Urinary bladder (tissue), 4 donors: Measurements from ENCODE around the gene CASP10. TPM values are rescaled to one million over a fixed set of nuclear protein-coding genes. Genes with fewer than 3 reads are reported as not detected.
A peak's percentile ranks its signal among the peaks of the same experiment; 100 is the strongest.
"Not testable (repeated sequence)": the region's sequence is repeated elsewhere in the genome, so short reads cannot be mapped to it uniquely, and the experiment has no call there.

Source experiments
- DNase-seq: peaks from one replicate; pipeline ENCODE4 v3.0.0-alpha.2; 2015; ENCODE audit errors: extremely low spot score
- H3K27ac ChIP-seq: one replicate; pipeline ENCODE4 v1.5.1; 2013; ENCODE audit warnings: low read depth, mild to moderate bottlenecking, moderate library complexity
- H3K36me3 ChIP-seq: one replicate; pipeline ENCODE4 v1.6.1; 2013; ENCODE audit warnings: mild to moderate bottlenecking, moderate library complexity; ENCODE audit not compliant: insufficient read depth
- H3K4me1 ChIP-seq: one replicate; pipeline ENCODE4 v1.6.1; 2013; ENCODE audit warnings: mild to moderate bottlenecking, moderate library complexity; ENCODE audit not compliant: insufficient read depth
- H3K4me3 ChIP-seq: one replicate; pipeline ENCODE4 v1.5.1; 2013; ENCODE audit warnings: low read depth, low read length
- WGBS: extraction: QIAGEN DNeasy Blood & Tissue Kit; methylation state at CpG from one replicate; pipeline ENCODE4 v1.1.7; 2013; 5-methylcytosine and 5-hydroxymethylcytosine counted together
- polyA plus RNA-seq: library from polyadenylated mRNA; stranded (reverse); fragments of 200-250 nt; gene quantifications from one replicate; pipeline ENCODE4 v1.2.3, GENCODE V29; 2013
- total RNA-seq: library from RNA; depleted of rRNA; stranded (reverse); fragments of >200 nt; gene quantifications from one replicate; pipeline ENCODE4 v1.2.3, GENCODE V29; 2014
- donor health status: healthy with polysubstance abuse.
- donor health status: healthy.

CASP10 gene, protein sequence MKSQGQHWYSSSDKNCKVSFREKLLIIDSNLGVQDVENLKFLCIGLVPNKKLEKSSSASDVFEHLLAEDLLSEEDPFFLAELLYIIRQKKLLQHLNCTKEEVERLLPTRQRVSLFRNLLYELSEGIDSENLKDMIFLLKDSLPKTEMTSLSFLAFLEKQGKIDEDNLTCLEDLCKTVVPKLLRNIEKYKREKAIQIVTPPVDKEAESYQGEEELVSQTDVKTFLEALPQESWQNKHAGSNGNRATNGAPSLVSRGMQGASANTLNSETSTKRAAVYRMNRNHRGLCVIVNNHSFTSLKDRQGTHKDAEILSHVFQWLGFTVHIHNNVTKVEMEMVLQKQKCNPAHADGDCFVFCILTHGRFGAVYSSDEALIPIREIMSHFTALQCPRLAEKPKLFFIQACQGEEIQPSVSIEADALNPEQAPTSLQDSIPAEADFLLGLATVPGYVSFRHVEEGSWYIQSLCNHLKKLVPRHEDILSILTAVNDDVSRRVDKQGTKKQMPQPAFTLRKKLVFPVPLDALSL
- 19.2 TPM for total RNA-seq
- polyA plus RNA-seq = 3.4 TPM

GRCh38 chr2:201182650-201183364, at the start of gene CASP10:
Gene CASP10 (plus strand): TSS chr2:201183141. CDS start chr2:201185778, 2,637 bp downstream.
- Histone ChIP-seq H3K27ac (no peak within 1 kb of the TSS), H3K4me3 (peak within 1 kb of the TSS; percentile 40), H3K4me1 (no peaks in the 10 kb centered on the region), H3K36me3 (no peaks in the 10 kb centered on the region)
- DNase-seq = peak; percentile 29
- 51% methylated on average over 11 of the region's 11 CpGs for WGBS

DNA sequence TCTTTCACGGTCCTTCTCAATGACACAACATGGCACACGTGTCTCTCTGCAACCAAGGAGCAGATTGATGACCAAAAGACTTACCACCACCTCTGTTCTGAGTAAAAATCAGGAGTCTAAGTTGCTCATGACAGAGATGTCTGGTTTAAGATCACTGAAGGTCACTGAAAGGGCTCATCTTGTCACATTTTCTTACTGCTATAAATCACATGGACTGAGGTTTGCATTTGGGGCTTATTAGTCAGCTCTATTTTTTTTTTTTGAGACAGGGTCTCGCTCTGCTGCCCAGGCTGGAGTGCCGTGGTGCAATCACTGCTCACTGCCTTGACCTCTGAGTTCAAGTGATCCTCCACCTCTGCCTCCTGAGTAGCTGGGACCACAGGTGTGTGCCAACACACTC, 47.6 kb upstream of the CASP10 start:
- H3K27ac ChIP-seq = no peak overlapping the region
- DNase-seq = no peak
- H3K4me3 ChIP-seq = no peak overlapping the region
- WGBS = 71% methylated on average over 4 of the region's 4 CpGs
- no peaks in the 10 kb centered on the region for H3K4me1 ChIP-seq
- peaks cover 1% of the 10 kb centered on the region for H3K36me3 ChIP-seq

DNA sequence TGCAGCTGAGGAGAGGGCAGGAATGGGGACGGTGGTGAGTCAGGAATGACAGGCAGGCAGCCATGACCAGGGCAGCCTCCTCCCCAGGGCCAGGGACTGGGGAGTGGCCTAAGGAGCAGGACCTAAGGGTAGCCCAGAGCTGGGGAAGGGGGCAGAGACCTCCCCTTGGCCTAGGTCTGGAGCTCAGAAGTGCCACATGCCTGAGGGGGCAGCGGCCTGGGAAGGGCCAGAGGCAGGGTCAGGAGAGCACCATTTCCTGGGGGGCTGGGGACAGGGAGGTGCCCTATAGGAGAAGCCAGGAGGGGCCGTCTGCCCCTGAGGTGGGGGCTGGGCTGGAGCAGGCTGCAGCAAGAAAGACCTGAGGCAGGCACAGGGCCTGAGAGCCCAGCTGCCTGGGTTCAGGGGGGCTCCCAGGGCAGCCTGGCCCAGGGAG, 46.0 kb upstream of the CASP10 start:
- H3K36me3 ChIP-seq = peaks cover 3% of the 10 kb centered on the region
- H3K4me1 ChIP-seq = no peaks in the 10 kb centered on the region
- DNase-seq = no peak
- WGBS = 69% methylated on average over 3 of the region's 3 CpGs
- no peak overlapping the region for H3K4me3 ChIP-seq
- H3K27ac ChIP-seq = no peak overlapping the region

GRCh38 chr2:201137505-201138400, 45.2 kb upstream of the CASP10 start:
- DNase-seq = no peak

GRCh38 chr2:201138401-201138970, 44.5 kb upstream of the CASP10 start:
- no peak overlapping the region for H3K4me3 ChIP-seq
- no peaks in the 10 kb centered on the region for H3K4me1 ChIP-seq
- WGBS = 94% methylated on average over 15 of the region's 15 CpGs
- DNase-seq = no peak
- no peak overlapping the region for H3K27ac ChIP-seq
- peaks cover 3% of the 10 kb centered on the region for H3K36me3 ChIP-seq

More at GRCh38 chr2:201137505-201138400, 45.2 kb upstream of the CASP10 start:
- 97% methylated on average over 28 of the region's 28 CpGs for WGBS
- peaks cover 3% of the 10 kb centered on the region for H3K36me3 ChIP-seq
- no peak overlapping the region for H3K27ac ChIP-seq
- H3K4me3 ChIP-seq = no peak overlapping the region
- no peaks in the 10 kb centered on the region for H3K4me1 ChIP-seq

GRCh38 chr2:201138986-201139781, 43.8 kb upstream of the CASP10 start:
- H3K36me3 ChIP-seq, H3K4me3 ChIP-seq, H3K27ac ChIP-seq, H3K4me1 ChIP-seq, DNase-seq: not testable (repeated sequence)
- WGBS = 66% methylated on average over 14 of the region's 14 CpGs

GRCh38 chr2:201139836-201140604, 42.9 kb upstream of the CASP10 start:
- H3K4me1 ChIP-seq = no peaks in the 10 kb centered on the region
- peaks cover 5% of the 10 kb centered on the region for H3K36me3 ChIP-seq
- H3K4me3 ChIP-seq = no peak overlapping the region
- H3K27ac ChIP-seq = no peak overlapping the region
- WGBS = 60% methylated on average over 34 of the region's 34 CpGs
- DNase-seq = no peak

DNA sequence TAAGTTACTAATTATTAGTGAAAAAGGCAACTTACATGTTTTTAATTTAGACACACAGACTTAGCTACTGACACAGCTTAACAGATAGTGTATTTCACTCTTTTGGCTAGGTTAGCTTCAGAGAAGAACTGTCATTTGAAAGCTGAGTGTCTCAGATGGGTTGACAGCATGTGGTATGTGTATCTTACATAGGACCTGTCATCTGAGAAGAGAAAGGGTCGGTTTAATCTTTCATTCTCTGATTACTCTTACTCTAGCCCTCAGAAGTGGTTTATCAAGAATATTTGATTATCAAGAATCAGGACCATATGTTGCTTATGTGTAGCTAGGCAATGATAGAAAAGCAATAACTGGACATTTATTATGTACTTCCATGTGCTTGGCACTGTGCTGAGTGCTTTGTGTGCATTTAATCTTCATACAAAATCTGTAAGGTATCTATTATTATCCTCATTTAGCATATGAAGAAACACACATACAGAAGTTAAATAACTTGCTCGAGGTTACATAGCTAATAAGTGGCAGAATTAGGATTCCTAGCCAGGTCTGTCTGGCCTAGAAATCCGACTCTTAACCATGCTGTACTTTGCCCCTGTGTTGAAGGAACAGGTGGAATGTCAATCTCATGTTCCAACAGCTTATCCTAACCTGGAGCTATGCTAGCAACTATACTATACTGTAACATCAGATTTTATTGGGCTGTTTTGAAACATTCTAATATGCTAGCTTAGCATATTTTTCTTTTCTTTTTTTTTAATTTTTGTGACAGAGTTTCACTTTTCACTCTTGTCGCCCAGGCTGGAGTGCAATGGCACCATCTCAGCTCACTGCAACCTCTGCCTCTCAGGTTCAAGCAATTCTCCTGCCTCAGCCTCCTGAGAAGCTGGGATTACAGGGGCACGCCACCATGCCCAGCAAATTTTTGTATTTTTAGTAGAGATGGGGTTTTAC, 38.6 kb upstream of the CASP10 start:
- Histone ChIP-seq H3K4me3 (no peak overlapping the region), H3K27ac (no peak overlapping the region), H3K4me1 (no peaks in the 10 kb centered on the region), H3K36me3 (peaks cover 5% of the 10 kb centered on the region)
- DNase-seq = no peak
- WGBS = 86% methylated on average over 5 of the region's 5 CpGs

- Histone ChIP-seq H3K36me3 (peaks cover 6% of the 10 kb centered on the region), H3K4me1 (no peaks in the 10 kb centered on the region), H3K27ac (no peak overlapping the region), H3K4me3 (no peak overlapping the region)
- 80% methylated on average over 1 of the region's 1 CpG for WGBS
- no peak for DNase-seq
Observed at GRCh38 chr2:201148434-201148990, 34.4 kb upstream of the CASP10 start.

- DNase-seq = no peak
- Histone ChIP-seq H3K4me1 (no peaks in the 10 kb centered on the region), H3K4me3 (no peak overlapping the region), H3K36me3 (peaks cover 6% of the 10 kb centered on the region), H3K27ac (no peak overlapping the region)
- 98% methylated on average over 2 of the region's 2 CpGs for WGBS
Observed at GRCh38 chr2:201149064-201149820, 33.7 kb upstream of the CASP10 start.
